ENCODE data around the gene TMTC1. TPM values are rescaled to one million over a fixed set of nuclear protein-coding genes. Genes with fewer than 3 reads are reported as not detected.

The TMTC1 gene
- total RNA-seq, 1 experiment from 2014 or later, result 6.1 TPM

GRCh38 chr12:29734305-29734704 is 49.4 kb downstream of the TMTC1 start:
- Histone ChIP-seq H3K36me3 (ENCODE audit: insufficient read depth, low read length, poor library complexity, severe bottlenecking) (no peaks in the 10 kb centered on the region), H3K27me3 (replicated peaks; ENCODE audit: insufficient read depth, low read depth, low read length, poor library complexity) (no peaks in the 10 kb centered on the region), H3K27ac (ENCODE audit: low read depth, low read length, poor library complexity, severe bottlenecking) (no peak overlapping the region), H3K4me3 (ENCODE audit: low read depth, low read length, poor library complexity, severe bottlenecking) (no peak overlapping the region), H3K4me1 (ENCODE audit: insufficient read depth, low read length, poor library complexity, severe bottlenecking) (no peaks in the 10 kb centered on the region), H3K9me3 (ENCODE audit: low read depth, low read length, poor library complexity, severe bottlenecking) (no peaks in the 10 kb centered on the region)
- ChIA-PET POLR2A (ENCODE audit: low non-redundant PET) (no interaction called here), CTCF (no interaction called here)
- TF ChIP-seq CTCF (conservative IDR thresholded peaks at IDR 0.05; ENCODE audit: low read depth, low read length) (no peak), EZH2 (IDR thresholded peaks at IDR 0.05; ENCODE audit: borderline replicate concordance, low read depth, low read length, poor library complexity, severe bottlenecking) (no peak)
- intact Hi-C loops (cut with micrococcal nuclease; ENCODE audit: unreplicated experiment), result no loop called here
- no peak for DNase-seq (ENCODE audit: low spot score)
- no TSS peak for BruUV-seq (replicated peaks)

GRCh38 chr12:29733501-29733900 is 50.2 kb downstream of the TMTC1 start:
- Histone ChIP-seq H3K36me3 (ENCODE audit: insufficient read depth, low read length, poor library complexity, severe bottlenecking) (no peaks in the 10 kb centered on the region), H3K27me3 (replicated peaks; ENCODE audit: insufficient read depth, low read depth, low read length, poor library complexity) (no peaks in the 10 kb centered on the region), H3K27ac (ENCODE audit: low read depth, low read length, poor library complexity, severe bottlenecking) (no peak overlapping the region), H3K9me3 (ENCODE audit: low read depth, low read length, poor library complexity, severe bottlenecking) (no peaks in the 10 kb centered on the region), H3K4me3 (ENCODE audit: low read depth, low read length, poor library complexity, severe bottlenecking) (no peak overlapping the region), H3K4me1 (ENCODE audit: insufficient read depth, low read length, poor library complexity, severe bottlenecking) (no peaks in the 10 kb centered on the region)
- no peak for DNase-seq (ENCODE audit: low spot score)
- TF ChIP-seq CTCF (conservative IDR thresholded peaks at IDR 0.05; ENCODE audit: low read depth, low read length), result no peak
- no peak for TF ChIP-seq EZH2 (IDR thresholded peaks at IDR 0.05; ENCODE audit: borderline replicate concordance, low read depth, low read length, poor library complexity, severe bottlenecking)
- CTCF ChIA-PET, result no interaction called here
- intact Hi-C loops (cut with micrococcal nuclease; ENCODE audit: unreplicated experiment), result no loop called here
- no TSS peak for BruUV-seq (replicated peaks)
- POLR2A ChIA-PET (ENCODE audit: low non-redundant PET), result no interaction called here

- intact Hi-C loops (cut with micrococcal nuclease; ENCODE audit: unreplicated experiment), result no loop called here
- BruUV-seq (replicated peaks), result no TSS peak
- H3K4me3 ChIP-seq (ENCODE audit: low read depth, low read length, poor library complexity, severe bottlenecking), result no peak overlapping the region
- no peaks in the 10 kb centered on the region for H3K9me3 ChIP-seq (ENCODE audit: low read depth, low read length, poor library complexity, severe bottlenecking)
- no peak for TF ChIP-seq EZH2 (IDR thresholded peaks at IDR 0.05; ENCODE audit: borderline replicate concordance, low read depth, low read length, poor library complexity, severe bottlenecking)
- TF ChIP-seq CTCF (conservative IDR thresholded peaks at IDR 0.05; ENCODE audit: low read depth, low read length), result no peak
- ChIA-PET CTCF (no interaction called here), POLR2A (ENCODE audit: low non-redundant PET) (no interaction called here)
- H3K27me3 ChIP-seq (replicated peaks; ENCODE audit: insufficient read depth, low read depth, low read length, poor library complexity), result no peaks in the 10 kb centered on the region
- H3K4me1 ChIP-seq (ENCODE audit: insufficient read depth, low read length, poor library complexity, severe bottlenecking), result no peaks in the 10 kb centered on the region
- H3K36me3 ChIP-seq (ENCODE audit: insufficient read depth, low read length, poor library complexity, severe bottlenecking), result no peaks in the 10 kb centered on the region
- DNase-seq (ENCODE audit: low spot score), result no peak
- H3K27ac ChIP-seq (ENCODE audit: low read depth, low read length, poor library complexity, severe bottlenecking), result no peak overlapping the region
Observed at GRCh38 chr12:29733060-29733459, 50.7 kb downstream of the TMTC1 start.
